WTC11 (cell line): ENCODE data around the gene PIK3C3.
"Not testable (repeated sequence)": the region's sequence is repeated elsewhere in the genome, so short reads cannot be mapped to it uniquely, and the experiment has no call there.

ENCODE experiments used
- CDX4 ChIP-seq: fragments of 250-450 bp; sonication (Bioruptor Pico); IDR thresholded peaks from 2 replicates; pipeline ENCODE4 v1.9.0; 2021; ENCODE audit warnings: moderate library complexity, mild to moderate bottlenecking, inconsistent platforms, borderline replicate concordance
- CTCF ChIP-seq: fragments of 200-600 bp; IDR thresholded peaks from 2 replicates; pipeline ENCODE4 v1.8.0; 2022; ENCODE audit warnings: antibody characterized with exemption
- ETV6 ChIP-seq: sonication (generic); formaldehyde crosslinking; IDR thresholded peaks from 2 replicates; pipeline ENCODE4 v1.8.1; 2022; ENCODE audit warnings: mild to moderate bottlenecking, missing genetic modification reagents
- FOXK1 ChIP-seq: sonication (generic); formaldehyde crosslinking; IDR thresholded peaks from 2 replicates; pipeline ENCODE4 v1.8.0; 2022; ENCODE audit warnings: mild to moderate bottlenecking, moderate library complexity, missing genetic modification reagents
- FOXP1 ChIP-seq: sonication (generic); formaldehyde crosslinking; IDR thresholded peaks from 2 replicates; pipeline ENCODE4 v1.8.0; 2022; ENCODE audit warnings: missing genetic modification reagents, mild to moderate bottlenecking, moderate library complexity, borderline replicate concordance
- IRF2 ChIP-seq: sonication (generic); formaldehyde crosslinking; IDR thresholded peaks from 2 replicates; pipeline ENCODE4 v1.8.0; 2022; ENCODE audit warnings: low read depth, missing genetic modification reagents, borderline replicate concordance
- MYBL2 ChIP-seq: sonication (generic); formaldehyde crosslinking; IDR thresholded peaks from 2 replicates; pipeline ENCODE4 v1.8.1; 2023; ENCODE audit warnings: mild to moderate bottlenecking, moderate library complexity, missing genetic modification reagents
- NR3C1 ChIP-seq: sonication (generic); formaldehyde crosslinking; conservative IDR thresholded peaks from 2 replicates; pipeline ENCODE4 v1.8.1; 2023; ENCODE audit warnings: low read depth, mild to moderate bottlenecking, missing genetic modification reagents
- PREB ChIP-seq: sonication (generic); formaldehyde crosslinking; IDR thresholded peaks from 2 replicates; pipeline ENCODE4 v1.8.1; 2022; ENCODE audit warnings: mild to moderate bottlenecking, missing genetic modification reagents, moderate library complexity, borderline replicate concordance
- SP1 ChIP-seq: sonication (generic); formaldehyde crosslinking; conservative IDR thresholded peaks from 2 replicates; pipeline ENCODE4 v1.8.1; 2022; ENCODE audit warnings: missing genetic modification reagents
- ZNF232 ChIP-seq: sonication (generic); formaldehyde crosslinking; IDR thresholded peaks from 2 replicates; pipeline ENCODE4 v1.8.0; 2022; ENCODE audit warnings: mild to moderate bottlenecking, missing genetic modification reagents
- ZNF263 ChIP-seq: sonication (generic); formaldehyde crosslinking; IDR thresholded peaks from 2 replicates; pipeline ENCODE4 v1.8.1; 2022; ENCODE audit warnings: low read depth, mild to moderate bottlenecking, moderate library complexity, missing genetic modification reagents
- TF ChIP-seq, protein P1 (sequence below): sonication (generic); formaldehyde crosslinking; IDR thresholded peaks from 2 replicates; pipeline ENCODE4 v1.8.0; 2022; ENCODE audit warnings: mild to moderate bottlenecking, missing genetic modification reagents

DNA sequence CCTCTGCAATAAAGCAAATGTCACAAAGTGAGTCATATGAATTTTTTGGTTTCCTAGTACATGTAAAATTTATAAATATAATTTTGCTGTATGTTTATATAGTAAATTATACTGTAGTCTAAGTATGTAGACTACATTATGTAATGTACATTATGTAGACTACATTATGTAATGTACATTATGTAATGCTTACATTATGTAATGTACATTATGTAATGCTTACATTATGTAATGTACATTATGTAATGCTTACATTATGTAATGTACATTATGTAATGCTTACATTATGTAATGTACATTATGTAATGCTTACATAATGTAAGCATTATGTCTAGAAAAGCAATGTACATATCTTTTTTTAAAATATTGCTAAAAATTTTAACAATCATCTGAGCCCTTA lies 54.4 kb downstream of the PIK3C3 start:
- not testable (repeated sequence) for TF ChIP-seq SP1 (CRISPR knock-in tag); ZNF232 (CRISPR knock-in tag); CTCF; IRF2 (CRISPR knock-in tag); FOXP1 (CRISPR knock-in tag); CDX4; ZNF263; NR3C1 (CRISPR knock-in tag); PREB (CRISPR knock-in tag); MYBL2; FOXK1 (CRISPR knock-in tag); ETV6 (CRISPR knock-in tag)
- TF ChIP-seq, protein P1, sequence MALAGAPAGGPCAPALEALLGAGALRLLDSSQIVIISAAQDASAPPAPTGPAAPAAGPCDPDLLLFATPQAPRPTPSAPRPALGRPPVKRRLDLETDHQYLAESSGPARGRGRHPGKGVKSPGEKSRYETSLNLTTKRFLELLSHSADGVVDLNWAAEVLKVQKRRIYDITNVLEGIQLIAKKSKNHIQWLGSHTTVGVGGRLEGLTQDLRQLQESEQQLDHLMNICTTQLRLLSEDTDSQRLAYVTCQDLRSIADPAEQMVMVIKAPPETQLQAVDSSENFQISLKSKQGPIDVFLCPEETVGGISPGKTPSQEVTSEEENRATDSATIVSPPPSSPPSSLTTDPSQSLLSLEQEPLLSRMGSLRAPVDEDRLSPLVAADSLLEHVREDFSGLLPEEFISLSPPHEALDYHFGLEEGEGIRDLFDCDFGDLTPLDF = not testable (repeated sequence)
